Esophagus squamous epithelium (tissue), 4 donors: ENCODE measurements around the gene KRT35.

Experiments used
- POLR2A ChIP-seq, 4 donors: fragments of 450-650 bp; IDR thresholded peaks; one replicate each; pipeline ENCODE4 v1.6.1; 2017; ENCODE audit warnings: antibody characterized with exemption in 4 of 4, mild to moderate bottlenecking in 4 of 4, moderate library complexity in 3 of 4
- TF ChIP-seq, protein P1 (sequence below), 6 experiments: fragments of 450-650 bp in 4 of 6; fragments of 200-600 bp in 2 of 6; sonication (generic) in 2 of 6; IDR thresholded peaks; one replicate each; pipeline ENCODE4 v1.5.1; 2016 to 2019; ENCODE audit warnings: antibody characterized with exemption in 6 of 6, mild to moderate bottlenecking in 4 of 6, moderate library complexity in 4 of 6

DNA sequence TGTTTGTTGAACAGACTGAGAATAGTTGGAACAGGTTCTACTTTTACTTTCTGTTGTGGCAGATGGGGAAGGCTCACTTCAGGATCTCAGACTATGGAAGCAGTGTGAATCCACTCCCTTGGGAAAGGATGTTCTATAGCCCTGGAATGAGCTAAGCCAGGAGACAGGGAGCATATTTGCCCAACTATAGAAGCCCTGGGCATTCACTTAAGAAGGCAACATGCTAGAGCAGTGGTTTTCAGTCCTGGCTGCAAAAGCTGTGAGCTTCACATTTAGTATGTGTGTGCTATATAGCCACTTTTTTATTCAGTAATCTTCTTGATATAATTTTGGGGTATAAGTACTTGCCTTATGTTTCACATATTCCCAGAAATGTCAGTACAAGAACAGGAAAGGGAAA is 12.6 kb downstream of the KRT35 start:
- TF ChIP-seq, protein P1, sequence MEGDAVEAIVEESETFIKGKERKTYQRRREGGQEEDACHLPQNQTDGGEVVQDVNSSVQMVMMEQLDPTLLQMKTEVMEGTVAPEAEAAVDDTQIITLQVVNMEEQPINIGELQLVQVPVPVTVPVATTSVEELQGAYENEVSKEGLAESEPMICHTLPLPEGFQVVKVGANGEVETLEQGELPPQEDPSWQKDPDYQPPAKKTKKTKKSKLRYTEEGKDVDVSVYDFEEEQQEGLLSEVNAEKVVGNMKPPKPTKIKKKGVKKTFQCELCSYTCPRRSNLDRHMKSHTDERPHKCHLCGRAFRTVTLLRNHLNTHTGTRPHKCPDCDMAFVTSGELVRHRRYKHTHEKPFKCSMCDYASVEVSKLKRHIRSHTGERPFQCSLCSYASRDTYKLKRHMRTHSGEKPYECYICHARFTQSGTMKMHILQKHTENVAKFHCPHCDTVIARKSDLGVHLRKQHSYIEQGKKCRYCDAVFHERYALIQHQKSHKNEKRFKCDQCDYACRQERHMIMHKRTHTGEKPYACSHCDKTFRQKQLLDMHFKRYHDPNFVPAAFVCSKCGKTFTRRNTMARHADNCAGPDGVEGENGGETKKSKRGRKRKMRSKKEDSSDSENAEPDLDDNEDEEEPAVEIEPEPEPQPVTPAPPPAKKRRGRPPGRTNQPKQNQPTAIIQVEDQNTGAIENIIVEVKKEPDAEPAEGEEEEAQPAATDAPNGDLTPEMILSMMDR (IDR thresholded peaks at IDR 0.05) = no peak
- TF ChIP-seq POLR2A (IDR thresholded peaks at IDR 0.05) = no peak
